Naive thymus-derived CD4-positive, alpha-beta T cell (primary cell): ENCODE results near the gene RACK1. TPM values are rescaled to one million over a fixed set of nuclear protein-coding genes. Genes with fewer than 3 reads are reported as not detected.
"Not testable (repeated sequence)": the region's sequence is repeated elsewhere in the genome, so short reads cannot be mapped to it uniquely, and the experiment has no call there.

ENCODE experiments used
- ATAC-seq: fragments of 150-1000 bp; cut with Tn5 transposase; 2 replicates; pipeline ENCODE4 v1.10.0; 2021; ENCODE audit warnings: mild to moderate bottlenecking, moderate library complexity
- CTCF ChIA-PET: fragments of 350-600 bp; sonication (Branson Sonifier 250); formaldehyde crosslinking; loops from one replicate; lab custom pipeline; 2021; ENCODE audit warnings: antibody characterized with exemption; lab: Charles Lee
- POLR2A ChIA-PET: fragments of 350-600 bp; sonication (Branson Sonifier 250); formaldehyde crosslinking; loops from one replicate; lab custom pipeline; 2021; ENCODE audit warnings: antibody characterized with exemption, inconsistent platforms; lab: Charles Lee
- DNase-seq, 9 donors: peaks; one replicate each; pipeline versions ENCODE4 v3.0.0 to v3.0.0-alpha.2; 2020 to 2022; ENCODE audit warnings: mixed read lengths in 1 of 9
- H3K27ac ChIP-seq: one replicate; pipeline ENCODE4 v1.7.0; 2013; ENCODE audit warnings: mild to moderate bottlenecking, low read depth, low read length, moderate library complexity
- H3K27me3 ChIP-seq, 2 donors: one replicate each; pipeline ENCODE4 v1.7.0; 2013; ENCODE audit warnings: low read length in 2 of 2, mild to moderate bottlenecking in 2 of 2, moderate library complexity in 2 of 2; ENCODE audit not compliant: control insufficient read depth in 2 of 2, insufficient read depth in 2 of 2
- H3K36me3 ChIP-seq, 3 experiments: 1 replicate in 2 of 3; 2 replicates in 1 of 3; pipeline ENCODE4 v1.7.0; 2013; ENCODE audit warnings: low read length in 3 of 3, mild to moderate bottlenecking in 3 of 3, moderate library complexity in 1 of 3; ENCODE audit not compliant: insufficient read depth in 3 of 3, control insufficient read depth in 2 of 3
- H3K4me1 ChIP-seq, 2 donors: one replicate each; pipeline ENCODE4 v1.7.0; 2013; ENCODE audit warnings: low read length in 2 of 2, mild to moderate bottlenecking in 2 of 2, moderate library complexity in 1 of 2; ENCODE audit not compliant: control insufficient read depth in 2 of 2, insufficient read depth in 2 of 2
- H3K4me3 ChIP-seq: 2 replicates; pipeline ENCODE4 v1.7.0; 2013; ENCODE audit warnings: mild to moderate bottlenecking, low read length
- H3K9me3 ChIP-seq, 3 experiments: 1 replicate in 2 of 3; 2 replicates in 1 of 3; pipeline ENCODE4 v1.7.0; 2013; ENCODE audit warnings: low read length in 3 of 3; ENCODE audit not compliant: control insufficient read depth in 2 of 3
- H3K27ac Mint-ChIP-seq, 9 donors: one replicate each; pipeline ENCODE4 v1.8.0; 2020 to 2022; ENCODE audit warnings: mixed read lengths in 9 of 9, mild to moderate bottlenecking in 8 of 9, moderate library complexity in 5 of 9, inconsistent platforms in 2 of 9
- H3K27me3 Mint-ChIP-seq, 5 donors: one replicate each; pipeline ENCODE4 v1.8.0; 2021 to 2022; ENCODE audit warnings: mixed read lengths in 5 of 5, mild to moderate bottlenecking in 1 of 5
- H3K36me3 Mint-ChIP-seq, 5 donors: one replicate each; pipeline ENCODE4 v1.8.0; 2020 to 2022; ENCODE audit warnings: mixed read lengths in 5 of 5, mild to moderate bottlenecking in 3 of 5, inconsistent platforms in 1 of 5
- H3K4me1 Mint-ChIP-seq, 7 donors: one replicate each; pipeline ENCODE4 v1.8.0; 2020 to 2022; ENCODE audit warnings: mixed read lengths in 7 of 7, mild to moderate bottlenecking in 3 of 7, inconsistent platforms in 1 of 7
- H3K4me3 Mint-ChIP-seq, 10 donors: one replicate each; pipeline ENCODE4 v1.8.0; 2020 to 2022; ENCODE audit warnings: mild to moderate bottlenecking in 10 of 10, mixed read lengths in 10 of 10, moderate library complexity in 6 of 10, inconsistent platforms in 2 of 10
- H3K9me3 Mint-ChIP-seq, 11 donors: one replicate each; pipeline ENCODE4 v1.8.0; 2020 to 2022; ENCODE audit warnings: mixed read lengths in 11 of 11, mild to moderate bottlenecking in 4 of 11, inconsistent platforms in 1 of 11, moderate library complexity in 1 of 11
- intact Hi-C, 2 donors: fragments of 100-400 bp; cut with micrococcal nuclease; formaldehyde crosslinking; loops; one replicate each; pipeline ENCODE4 v1.15.1; 2023
- polyA plus RNA-seq, 2 donors: library from polyadenylated mRNA; unstranded; fragments of 300-500 nt; fragmentation: Illumina TruSeq; gene quantifications; one replicate each; pipeline ENCODE4 v1.2.3, GENCODE V29; 2021
- total RNA-seq, 6 experiments: library from RNA in 5 of 6; stranded (reverse) in 5 of 6; gene quantifications; 1 replicate in 5 of 6; 2 replicates in 1 of 6; pipeline ENCODE4 v1.2.3 and lab custom pipeline; 2021 to 2026

The RACK1 gene
- total and polyA plus RNA-seq, 7 experiments from 2014 or later: 1,703 to 2,829 (median 2,491) TPM

DNA sequence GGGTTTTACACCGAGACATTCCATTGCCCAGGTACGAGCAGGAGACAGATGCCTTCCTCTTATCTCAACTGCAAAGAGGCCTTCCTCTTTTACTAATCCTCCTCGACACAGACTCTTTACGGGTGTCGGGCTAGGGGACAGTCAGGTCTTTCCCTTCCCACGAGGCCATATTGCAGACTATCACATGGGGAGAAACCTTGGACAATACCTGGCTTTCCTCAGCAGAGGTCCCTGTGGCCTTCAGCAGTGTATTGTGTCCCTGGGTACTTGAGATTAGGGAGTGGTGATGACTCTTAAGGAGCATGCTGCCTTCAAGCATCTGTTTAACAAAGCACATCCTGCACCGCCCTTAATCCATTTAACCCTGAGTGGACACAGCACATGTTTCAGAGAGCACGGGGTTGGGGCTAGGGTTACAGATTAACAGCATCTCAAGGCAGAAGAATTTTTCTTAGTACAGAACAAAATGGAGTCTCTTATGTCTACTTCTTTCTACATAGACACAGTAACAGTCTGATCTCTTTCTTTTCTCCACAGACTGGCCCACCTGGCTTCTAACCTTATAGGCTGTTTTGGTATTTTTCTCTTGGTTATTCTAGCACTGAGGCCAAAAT lies 23.7 kb upstream of the RACK1 start:
- intact Hi-C loops: loop anchor here in 1 of 2 donors (10.0 kb wide), 1 partner anchor 773 kb away; the partner anchor contains the start of gene CNOT6
- DNase-seq, POLR2A ChIA-PET, CTCF ChIA-PET, H3K4me1 Mint-ChIP-seq, H3K27me3 Mint-ChIP-seq, H3K4me1 ChIP-seq, H3K9me3 Mint-ChIP-seq, H3K27ac ChIP-seq, H3K27ac Mint-ChIP-seq, H3K27me3 ChIP-seq, H3K4me3 Mint-ChIP-seq, ATAC-seq, H3K9me3 ChIP-seq, H3K4me3 ChIP-seq: not testable (repeated sequence)
- peaks cover 0 to 11% (median 6%) of the 10 kb centered on the region in 5 donors for H3K36me3 Mint-ChIP-seq
- H3K36me3 ChIP-seq: peaks cover 0 to 11% (median 0%) of the 10 kb centered on the region in 3 experiments

DNA sequence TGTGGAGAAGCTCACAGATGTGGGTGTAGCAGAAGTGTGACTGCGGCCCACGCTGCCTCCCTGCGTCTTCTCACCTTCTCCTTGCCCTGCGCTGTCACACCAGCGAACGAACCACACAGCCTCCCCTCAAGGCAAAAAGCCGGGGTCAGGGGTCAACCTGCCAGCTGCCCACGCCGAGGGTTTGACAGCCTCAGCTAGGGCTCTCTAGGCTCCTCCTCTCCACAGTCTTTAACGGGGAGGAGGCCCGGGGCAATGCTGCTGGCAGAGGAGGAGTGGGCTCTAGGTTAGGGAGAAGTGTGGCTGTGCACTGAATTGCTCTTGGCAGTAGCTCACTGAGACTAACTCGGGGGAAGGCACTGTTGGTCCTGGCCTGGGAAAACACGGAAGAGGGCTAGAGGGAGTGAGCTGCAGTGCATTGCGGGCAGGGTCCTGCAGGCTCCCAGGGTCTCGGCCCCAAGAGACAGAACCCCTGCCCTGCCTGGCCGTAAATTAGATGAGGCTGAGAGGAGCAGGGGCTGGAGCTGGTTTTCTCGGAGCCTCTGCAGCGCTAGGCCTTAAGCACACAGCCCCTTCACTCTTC lies 21.5 kb upstream of the RACK1 start:
- H3K27ac Mint-ChIP-seq: peak overlapping the region in 2 of 9 donors; percentile 58 to 84
- peak overlapping the region in 1 of 10 donors; percentile 17 for H3K4me3 Mint-ChIP-seq
- CTCF ChIA-PET: no interaction called here

DNA sequence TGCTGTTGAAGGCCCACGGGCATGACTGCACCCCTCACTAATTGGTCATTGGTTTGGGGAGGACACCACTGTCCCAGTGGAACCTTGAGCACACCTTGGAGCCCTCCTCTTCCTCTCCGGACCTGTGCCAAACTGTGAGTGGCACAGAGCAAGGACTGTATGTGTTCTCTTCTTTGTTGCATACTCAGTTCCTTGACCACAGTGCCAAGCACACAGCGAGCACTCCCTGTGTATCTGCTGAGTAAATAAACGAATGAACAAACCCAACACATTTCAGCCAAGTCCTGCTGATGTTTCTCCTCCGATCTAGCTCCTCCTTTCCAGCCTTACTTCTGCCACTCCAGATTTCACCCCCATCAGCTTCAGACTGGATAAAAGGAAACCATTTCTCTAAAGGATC lies 19.9 kb upstream of the RACK1 start:
- CTCF ChIA-PET: interaction anchor here (0.7 kb wide), 1 partner anchor 107 kb away, joined by 3 read pairs; no protein-coding TSS in a partner anchor

More for the DNA sequence above, 21.5 kb upstream of the RACK1 start:
- Histone ChIP-seq H3K9me3 (no peaks in the 10 kb centered on the region), H3K36me3 (peaks cover 0 to 27% (median 0%) of the 10 kb centered on the region in 3 experiments), H3K4me1 (peaks cover 3 to 6% of the 10 kb centered on the region in 2 donors), H3K4me3 (no peak overlapping the region), H3K27me3 (no peaks in the 10 kb centered on the region), H3K27ac (no peak overlapping the region)
- DNase-seq: no peak
- Mint-ChIP-seq H3K27me3 (no peaks in the 10 kb centered on the region), H3K36me3 (peaks cover 0 to 13% (median 8%) of the 10 kb centered on the region in 5 donors), H3K9me3 (no peaks in the 10 kb centered on the region), H3K4me1 (peaks cover 6 to 18% (median 14%) of the 10 kb centered on the region in 7 donors)
- intact Hi-C loops: loop anchor here in 1 of 2 donors (10.0 kb wide), 1 partner anchor 770 kb away; the partner anchor contains the start of gene CNOT6
- ATAC-seq: no peak
- POLR2A ChIA-PET: interaction anchor here (0.8 to 12.9 kb wide), 2 partner anchors 9 to 19 kb away, joined by 3 to 305 read pairs; partner anchors contain the start of gene RACK1

DNA sequence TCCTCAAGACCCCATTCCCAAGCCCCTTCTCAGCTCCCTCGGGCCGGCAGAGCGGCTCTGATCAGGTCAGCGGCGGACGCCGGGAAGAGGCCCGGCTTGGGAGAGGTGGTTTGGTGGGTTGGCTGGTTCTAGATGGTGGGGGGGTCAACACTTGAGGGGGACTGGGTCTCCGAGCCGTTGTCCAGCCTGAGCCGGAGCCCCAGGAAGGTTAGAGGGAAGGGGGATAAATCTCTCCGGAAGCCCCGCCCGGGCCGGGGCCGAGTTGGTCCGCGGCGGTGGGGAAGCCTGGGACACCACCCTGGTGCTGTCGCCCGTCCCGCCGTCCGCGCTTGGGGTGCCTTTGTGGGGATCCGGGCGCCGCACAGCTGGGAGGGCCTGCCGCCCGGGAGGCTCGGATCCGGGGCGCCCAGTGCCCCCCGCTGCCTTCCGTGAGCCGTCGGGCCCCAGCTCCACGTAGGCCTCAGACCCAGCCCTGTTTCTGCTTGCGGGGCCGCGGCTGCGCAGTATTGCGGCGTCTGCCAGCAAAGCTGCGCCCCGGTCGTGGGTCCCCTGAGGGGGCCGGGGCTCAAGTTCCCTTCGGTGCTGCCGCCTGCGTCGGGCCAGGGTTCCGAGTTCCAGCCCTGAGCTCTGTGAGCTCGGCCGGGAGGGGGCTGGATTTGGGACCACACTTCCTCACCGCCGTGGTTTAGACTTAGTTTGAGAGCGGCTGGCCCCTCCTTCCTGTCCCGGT lies 17.8 kb upstream of the RACK1 start:
- H3K4me1 Mint-ChIP-seq: peaks cover 28 to 55% (median 48%) of the 10 kb centered on the region in 7 donors
- POLR2A ChIA-PET: interaction anchor here (0.7 to 12.9 kb wide), 24 partner anchors 15 to 594 kb away, joined by 3 to 305 read pairs (median 5); partner anchors contain the start of genes MGAT1, RACK1, TRIM41 and TRIM7
- CTCF ChIA-PET: interaction anchor here (0.8 to 2.7 kb wide), 7 partner anchors 10 to 77 kb away, joined by 3 to 16 read pairs (median 7); partner anchors contain the start of gene RACK1
- intact Hi-C loops: loop anchor here (1.0 to 10.0 kb wide), 13 partner anchors 17 to 1639 kb away; partner anchors contain the start of genes TRIM41 (in 2 of the 2), CNOT6 (in 1 of the 2), HNRNPH1 (in 1 of the 2) and RACK1 (in 1 of the 2)
- ATAC-seq (peak; percentile 71), DNase-seq (peak in 8 of 9 donors; percentile 69 to 86 (median 82))
- Histone ChIP-seq H3K27me3 (no peaks in the 10 kb centered on the region), H3K4me1 (peaks cover 31 to 33% of the 10 kb centered on the region in 2 donors), H3K9me3 (no peaks in the 10 kb centered on the region), H3K27ac (peak overlapping the region; percentile 97), H3K36me3 (peaks cover 0 to 27% (median 0%) of the 10 kb centered on the region in 3 experiments), H3K4me3 (peak overlapping the region; percentile 93)
- peaks cover 0 to 30% (median 16%) of the 10 kb centered on the region in 5 donors for H3K36me3 Mint-ChIP-seq
- H3K4me3 Mint-ChIP-seq: peak overlapping the region; percentile 94 to 100 (median 98)
- H3K27ac Mint-ChIP-seq: peak overlapping the region; percentile 95 to 99 (median 98)
- no peaks in the 10 kb centered on the region for H3K27me3 Mint-ChIP-seq
- H3K9me3 Mint-ChIP-seq: no peaks in the 10 kb centered on the region

More for the DNA sequence above, 19.9 kb upstream of the RACK1 start:
- Histone ChIP-seq H3K27ac (no peak overlapping the region), H3K36me3 (peaks cover 0 to 27% (median 0%) of the 10 kb centered on the region in 3 experiments), H3K4me1 (peaks cover 16 to 17% of the 10 kb centered on the region in 2 donors), H3K4me3 (no peak overlapping the region), H3K9me3 (no peaks in the 10 kb centered on the region), H3K27me3 (no peaks in the 10 kb centered on the region)
- POLR2A ChIA-PET: interaction anchor here (0.6 to 12.9 kb wide), 4 partner anchors 17 to 73 kb away, joined by 5 to 305 read pairs (median 58); partner anchors contain the start of genes RACK1 and TRIM41
- ATAC-seq (no peak), DNase-seq (peak in 1 of 9 donors; percentile 4)
- Mint-ChIP-seq H3K4me3 (peak overlapping the region in 9 of 10 donors; percentile 14 to 99 (median 62)), H3K4me1 (peaks cover 22 to 34% (median 29%) of the 10 kb centered on the region in 7 donors), H3K36me3 (peaks cover 0 to 20% (median 9%) of the 10 kb centered on the region in 5 donors), H3K27ac (peak overlapping the region in 8 of 9 donors; percentile 1 to 76 (median 53)), H3K27me3 (no peaks in the 10 kb centered on the region), H3K9me3 (no peaks in the 10 kb centered on the region)
- intact Hi-C loops: loop anchor here in 1 of 2 donors (5.0 to 10.0 kb wide), 2 partner anchors 769 to 1641 kb away; partner anchors contain the start of genes CNOT6 and HNRNPH1

DNA sequence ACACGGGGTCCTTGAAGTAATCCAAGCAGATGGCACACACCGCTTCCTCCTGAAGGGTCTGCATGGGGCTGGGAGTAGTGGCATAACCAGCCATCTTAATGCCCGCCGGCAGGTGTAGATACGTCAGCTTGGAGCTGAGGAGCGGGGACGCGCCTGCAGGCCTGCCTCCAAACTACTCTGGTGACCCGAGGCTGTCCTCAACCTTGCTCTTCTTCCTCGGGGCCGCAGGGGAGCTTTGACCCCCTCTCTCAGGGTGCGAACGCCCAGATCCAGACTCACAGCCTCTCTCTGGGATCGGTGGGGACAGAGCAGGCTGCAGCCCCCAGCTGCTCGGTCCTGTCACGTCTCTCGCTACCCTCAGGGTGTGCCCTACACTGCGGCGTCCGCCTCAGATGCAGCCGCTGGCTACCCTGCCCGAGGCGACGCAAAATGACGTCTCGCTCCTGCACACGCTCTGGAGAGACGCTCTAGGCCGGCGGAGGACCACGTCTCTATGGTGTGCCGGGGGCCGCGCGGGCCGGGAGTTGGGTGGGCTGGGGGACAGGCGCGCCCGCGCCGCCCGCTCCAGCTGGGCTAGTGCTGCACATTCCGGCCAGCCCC lies 17.1 kb upstream of the RACK1 start, which contains the start of gene TRIM52:
Gene TRIM52, minus strand, starts transcription at position 424 of the 600 bp plus-strand sequence. Its CDS starts 330 bp downstream, at position 94.
- Mint-ChIP-seq H3K4me1 (peaks cover 33 to 58% (median 54%) of the 10 kb centered on the region in 7 donors), H3K27me3 (no peaks in the 10 kb centered on the region), H3K9me3 (no peaks in the 10 kb centered on the region), H3K27ac (peak within 1 kb of the TSS; percentile 95 to 99 (median 98)), H3K36me3 (peaks cover 0 to 34% (median 19%) of the 10 kb centered on the region in 5 donors), H3K4me3 (peak within 1 kb of the TSS; percentile 94 to 100 (median 98))
- Histone ChIP-seq H3K27ac (peak within 1 kb of the TSS; percentile 97), H3K36me3 (peaks cover 0 to 27% (median 0%) of the 10 kb centered on the region in 3 experiments), H3K4me1 (peaks cover 31 to 39% of the 10 kb centered on the region in 2 donors), H3K27me3 (no peaks in the 10 kb centered on the region), H3K4me3 (peak within 1 kb of the TSS; percentile 93), H3K9me3 (no peaks in the 10 kb centered on the region)
- ATAC-seq (peak; percentile 93), DNase-seq (peak; percentile 79 to 91 (median 90))
- intact Hi-C loops: loop anchor here (1.0 to 10.0 kb wide), 11 partner anchors 17 to 1639 kb away; partner anchors contain the start of genes TRIM41 (in 2 of the 2), CNOT6 (in 1 of the 2), HNRNPH1 (in 1 of the 2) and RACK1 (in 1 of the 2)
- ChIA-PET CTCF (interaction anchor here (0.6 to 2.7 kb wide), 8 partner anchors 10 to 77 kb away, joined by 3 to 16 read pairs (median 4); partner anchors contain the start of gene RACK1), POLR2A (interaction anchor here (0.7 to 12.9 kb wide), 24 partner anchors 14 to 593 kb away, joined by 3 to 305 read pairs (median 5); partner anchors contain the start of genes RACK1, TRIM41 and TRIM7)
